K562 (cell line): ENCODE measurements around the gene CRYAB. TPM values are rescaled to one million over a fixed set of nuclear protein-coding genes. Genes with fewer than 3 reads are reported as not detected.

Source experiments
- CXXC5 ChIP-seq: fragments of 250-450 bp; sonication (Bioruptor Pico); IDR thresholded peaks from 2 replicates; pipeline ENCODE4 v1.8.0; 2022; ENCODE audit warnings: inconsistent platforms, mild to moderate bottlenecking, moderate library complexity
- HMGN3 ChIP-seq: IDR thresholded peaks from 2 replicates; pipeline ENCODE4 v1.6.1; 2011; ENCODE audit warnings: borderline replicate concordance, low read depth, mild to moderate bottlenecking, mixed read lengths, low read length; ENCODE audit not compliant: insufficient read length; ENCODE audit errors: extremely low read depth
- SPI1 ChIP-seq: IDR thresholded peaks from 2 replicates; pipeline ENCODE4 v1.6.1; 2011; ENCODE audit warnings: low read depth, low read length, control low read depth, borderline replicate concordance
- polyA plus RNA-seq, 8 experiments: library from polyadenylated mRNA; depleted of rRNA in 4 of 8; stranded (reverse) in 5 of 8; unstranded in 3 of 8; fragments of >200 nt; fragmentation: Nextera tagmentation in 2 of 8; fragmentation: Illumina TruSeq in 1 of 8; extraction: Ambion mirVana in 2 of 8; extraction: Trizol in 1 of 8; gene quantifications; 2 replicates each; pipeline versions ENCODE4 v1.2.1 to v1.2.3, GENCODE V29; 2011 to 2014; ENCODE audit warnings: inconsistent platforms in 1 of 8, missing spikeins in 1 of 8
- total RNA-seq, 7 experiments: library from RNA; depleted of rRNA in 6 of 7; stranded (reverse); fragments of >200 nt in 6 of 7; fragmentation: Illumina TruSeq in 2 of 7; extraction: Trizol in 2 of 7; gene quantifications; 2 replicates each; pipeline versions ENCODE4 v1.2.1 to v1.2.3, GENCODE V29; 2011 to 2021; ENCODE audit warnings: low replicate concordance in 1 of 7
- TF ChIP-seq, protein P1 (sequence below): fragments of 450-650 bp; IDR thresholded peaks from 2 replicates; pipeline ENCODE4 v1.6.1; 2016; ENCODE audit warnings: mild to moderate bottlenecking, moderate library complexity
- TF ChIP-seq, protein P2 (sequence below): fragments of 250-450 bp; sonication (Bioruptor Pico); IDR thresholded peaks from 2 replicates; pipeline ENCODE4 v1.9.0; 2021; ENCODE audit warnings: mild to moderate bottlenecking
- TF ChIP-seq, protein P3 (sequence below): fragments of 250-450 bp; sonication (Bioruptor Pico); IDR thresholded peaks from 2 replicates; pipeline ENCODE4 v1.9.0; 2021; ENCODE audit warnings: mild to moderate bottlenecking, inconsistent platforms
- TF ChIP-seq, protein P4 (sequence below), 2 experiments: fragments of 450-650 bp; conservative IDR thresholded peaks; 2 replicates each; pipeline ENCODE4 v1.6.1; 2017; ENCODE audit warnings: mild to moderate bottlenecking in 2 of 2, moderate library complexity in 2 of 2

Gene CRYAB
- total and polyA plus RNA-seq, 9 of the 15 experiments (the other 6 are each of a cell fraction or from before 2014, with no cell fraction given): 0.83 to 7.5 (median 3.6) TPM

DNA sequence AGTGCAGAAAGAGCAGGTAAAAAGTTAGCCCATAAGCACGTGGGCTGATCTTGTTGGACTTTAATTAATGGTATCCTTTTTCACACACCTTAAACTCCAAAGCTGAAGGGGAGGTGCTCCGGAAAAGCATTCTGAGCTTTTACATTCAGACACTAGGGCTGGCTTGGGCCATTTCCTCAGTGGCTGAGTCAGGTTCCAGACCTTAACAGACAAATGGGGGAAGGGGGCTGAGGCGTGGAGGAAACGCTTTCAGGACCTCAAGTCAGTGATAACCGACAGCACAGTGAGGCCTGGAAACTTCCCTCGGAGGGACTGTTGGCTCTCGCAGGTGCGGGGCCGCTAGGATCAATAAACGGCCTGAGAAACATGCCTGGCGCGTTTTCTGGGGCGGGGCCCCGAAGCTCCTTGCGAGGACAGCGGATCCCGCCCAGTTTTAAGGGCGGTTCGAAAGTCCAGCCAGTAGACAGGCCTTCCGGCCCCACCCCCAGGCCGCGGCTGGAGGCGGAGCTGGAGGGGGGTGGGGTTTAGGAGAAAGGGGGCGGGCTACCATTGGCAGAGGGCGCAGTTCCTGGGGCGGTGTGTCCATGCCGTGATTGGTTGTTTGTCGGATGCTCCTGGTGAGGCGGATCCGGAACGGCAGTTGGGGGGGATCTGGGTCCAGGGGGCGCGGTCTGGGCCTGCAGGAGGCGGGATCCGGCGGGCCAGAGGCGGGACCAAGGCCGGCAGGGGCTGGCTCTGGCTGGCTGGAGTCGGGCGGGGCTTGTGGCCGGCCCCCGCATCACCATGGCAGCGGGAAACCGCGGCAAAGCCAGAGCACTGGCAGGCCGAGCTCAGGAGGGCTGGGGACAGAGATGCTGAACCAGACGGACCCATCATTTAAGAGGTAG, 15.2 kb upstream of the CRYAB start (continued):
- TF ChIP-seq, protein P1, sequence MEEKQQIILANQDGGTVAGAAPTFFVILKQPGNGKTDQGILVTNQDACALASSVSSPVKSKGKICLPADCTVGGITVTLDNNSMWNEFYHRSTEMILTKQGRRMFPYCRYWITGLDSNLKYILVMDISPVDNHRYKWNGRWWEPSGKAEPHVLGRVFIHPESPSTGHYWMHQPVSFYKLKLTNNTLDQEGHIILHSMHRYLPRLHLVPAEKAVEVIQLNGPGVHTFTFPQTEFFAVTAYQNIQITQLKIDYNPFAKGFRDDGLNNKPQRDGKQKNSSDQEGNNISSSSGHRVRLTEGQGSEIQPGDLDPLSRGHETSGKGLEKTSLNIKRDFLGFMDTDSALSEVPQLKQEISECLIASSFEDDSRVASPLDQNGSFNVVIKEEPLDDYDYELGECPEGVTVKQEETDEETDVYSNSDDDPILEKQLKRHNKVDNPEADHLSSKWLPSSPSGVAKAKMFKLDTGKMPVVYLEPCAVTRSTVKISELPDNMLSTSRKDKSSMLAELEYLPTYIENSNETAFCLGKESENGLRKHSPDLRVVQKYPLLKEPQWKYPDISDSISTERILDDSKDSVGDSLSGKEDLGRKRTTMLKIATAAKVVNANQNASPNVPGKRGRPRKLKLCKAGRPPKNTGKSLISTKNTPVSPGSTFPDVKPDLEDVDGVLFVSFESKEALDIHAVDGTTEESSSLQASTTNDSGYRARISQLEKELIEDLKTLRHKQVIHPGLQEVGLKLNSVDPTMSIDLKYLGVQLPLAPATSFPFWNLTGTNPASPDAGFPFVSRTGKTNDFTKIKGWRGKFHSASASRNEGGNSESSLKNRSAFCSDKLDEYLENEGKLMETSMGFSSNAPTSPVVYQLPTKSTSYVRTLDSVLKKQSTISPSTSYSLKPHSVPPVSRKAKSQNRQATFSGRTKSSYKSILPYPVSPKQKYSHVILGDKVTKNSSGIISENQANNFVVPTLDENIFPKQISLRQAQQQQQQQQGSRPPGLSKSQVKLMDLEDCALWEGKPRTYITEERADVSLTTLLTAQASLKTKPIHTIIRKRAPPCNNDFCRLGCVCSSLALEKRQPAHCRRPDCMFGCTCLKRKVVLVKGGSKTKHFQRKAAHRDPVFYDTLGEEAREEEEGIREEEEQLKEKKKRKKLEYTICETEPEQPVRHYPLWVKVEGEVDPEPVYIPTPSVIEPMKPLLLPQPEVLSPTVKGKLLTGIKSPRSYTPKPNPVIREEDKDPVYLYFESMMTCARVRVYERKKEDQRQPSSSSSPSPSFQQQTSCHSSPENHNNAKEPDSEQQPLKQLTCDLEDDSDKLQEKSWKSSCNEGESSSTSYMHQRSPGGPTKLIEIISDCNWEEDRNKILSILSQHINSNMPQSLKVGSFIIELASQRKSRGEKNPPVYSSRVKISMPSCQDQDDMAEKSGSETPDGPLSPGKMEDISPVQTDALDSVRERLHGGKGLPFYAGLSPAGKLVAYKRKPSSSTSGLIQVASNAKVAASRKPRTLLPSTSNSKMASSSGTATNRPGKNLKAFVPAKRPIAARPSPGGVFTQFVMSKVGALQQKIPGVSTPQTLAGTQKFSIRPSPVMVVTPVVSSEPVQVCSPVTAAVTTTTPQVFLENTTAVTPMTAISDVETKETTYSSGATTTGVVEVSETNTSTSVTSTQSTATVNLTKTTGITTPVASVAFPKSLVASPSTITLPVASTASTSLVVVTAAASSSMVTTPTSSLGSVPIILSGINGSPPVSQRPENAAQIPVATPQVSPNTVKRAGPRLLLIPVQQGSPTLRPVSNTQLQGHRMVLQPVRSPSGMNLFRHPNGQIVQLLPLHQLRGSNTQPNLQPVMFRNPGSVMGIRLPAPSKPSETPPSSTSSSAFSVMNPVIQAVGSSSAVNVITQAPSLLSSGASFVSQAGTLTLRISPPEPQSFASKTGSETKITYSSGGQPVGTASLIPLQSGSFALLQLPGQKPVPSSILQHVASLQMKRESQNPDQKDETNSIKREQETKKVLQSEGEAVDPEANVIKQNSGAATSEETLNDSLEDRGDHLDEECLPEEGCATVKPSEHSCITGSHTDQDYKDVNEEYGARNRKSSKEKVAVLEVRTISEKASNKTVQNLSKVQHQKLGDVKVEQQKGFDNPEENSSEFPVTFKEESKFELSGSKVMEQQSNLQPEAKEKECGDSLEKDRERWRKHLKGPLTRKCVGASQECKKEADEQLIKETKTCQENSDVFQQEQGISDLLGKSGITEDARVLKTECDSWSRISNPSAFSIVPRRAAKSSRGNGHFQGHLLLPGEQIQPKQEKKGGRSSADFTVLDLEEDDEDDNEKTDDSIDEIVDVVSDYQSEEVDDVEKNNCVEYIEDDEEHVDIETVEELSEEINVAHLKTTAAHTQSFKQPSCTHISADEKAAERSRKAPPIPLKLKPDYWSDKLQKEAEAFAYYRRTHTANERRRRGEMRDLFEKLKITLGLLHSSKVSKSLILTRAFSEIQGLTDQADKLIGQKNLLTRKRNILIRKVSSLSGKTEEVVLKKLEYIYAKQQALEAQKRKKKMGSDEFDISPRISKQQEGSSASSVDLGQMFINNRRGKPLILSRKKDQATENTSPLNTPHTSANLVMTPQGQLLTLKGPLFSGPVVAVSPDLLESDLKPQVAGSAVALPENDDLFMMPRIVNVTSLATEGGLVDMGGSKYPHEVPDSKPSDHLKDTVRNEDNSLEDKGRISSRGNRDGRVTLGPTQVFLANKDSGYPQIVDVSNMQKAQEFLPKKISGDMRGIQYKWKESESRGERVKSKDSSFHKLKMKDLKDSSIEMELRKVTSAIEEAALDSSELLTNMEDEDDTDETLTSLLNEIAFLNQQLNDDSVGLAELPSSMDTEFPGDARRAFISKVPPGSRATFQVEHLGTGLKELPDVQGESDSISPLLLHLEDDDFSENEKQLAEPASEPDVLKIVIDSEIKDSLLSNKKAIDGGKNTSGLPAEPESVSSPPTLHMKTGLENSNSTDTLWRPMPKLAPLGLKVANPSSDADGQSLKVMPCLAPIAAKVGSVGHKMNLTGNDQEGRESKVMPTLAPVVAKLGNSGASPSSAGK: peak; percentile 89
- peak; percentile 55 for TF ChIP-seq HMGN3
- TF ChIP-seq CXXC5 (CRISPR knock-in tag): peak; percentile 71
- TF ChIP-seq SPI1: 0 out of 2 replicates have a peak, but pooled peaks have one; percentile 10
- TF ChIP-seq, protein P2, sequence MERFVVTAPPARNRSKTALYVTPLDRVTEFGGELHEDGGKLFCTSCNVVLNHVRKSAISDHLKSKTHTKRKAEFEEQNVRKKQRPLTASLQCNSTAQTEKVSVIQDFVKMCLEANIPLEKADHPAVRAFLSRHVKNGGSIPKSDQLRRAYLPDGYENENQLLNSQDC (CRISPR knock-in tag): no peak
- TF ChIP-seq, protein P3, sequence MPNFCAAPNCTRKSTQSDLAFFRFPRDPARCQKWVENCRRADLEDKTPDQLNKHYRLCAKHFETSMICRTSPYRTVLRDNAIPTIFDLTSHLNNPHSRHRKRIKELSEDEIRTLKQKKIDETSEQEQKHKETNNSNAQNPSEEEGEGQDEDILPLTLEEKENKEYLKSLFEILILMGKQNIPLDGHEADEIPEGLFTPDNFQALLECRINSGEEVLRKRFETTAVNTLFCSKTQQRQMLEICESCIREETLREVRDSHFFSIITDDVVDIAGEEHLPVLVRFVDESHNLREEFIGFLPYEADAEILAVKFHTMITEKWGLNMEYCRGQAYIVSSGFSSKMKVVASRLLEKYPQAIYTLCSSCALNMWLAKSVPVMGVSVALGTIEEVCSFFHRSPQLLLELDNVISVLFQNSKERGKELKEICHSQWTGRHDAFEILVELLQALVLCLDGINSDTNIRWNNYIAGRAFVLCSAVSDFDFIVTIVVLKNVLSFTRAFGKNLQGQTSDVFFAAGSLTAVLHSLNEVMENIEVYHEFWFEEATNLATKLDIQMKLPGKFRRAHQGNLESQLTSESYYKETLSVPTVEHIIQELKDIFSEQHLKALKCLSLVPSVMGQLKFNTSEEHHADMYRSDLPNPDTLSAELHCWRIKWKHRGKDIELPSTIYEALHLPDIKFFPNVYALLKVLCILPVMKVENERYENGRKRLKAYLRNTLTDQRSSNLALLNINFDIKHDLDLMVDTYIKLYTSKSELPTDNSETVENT: 0 out of 2 replicates have a peak, but pooled peaks have one; percentile 50
- TF ChIP-seq, protein P4, sequence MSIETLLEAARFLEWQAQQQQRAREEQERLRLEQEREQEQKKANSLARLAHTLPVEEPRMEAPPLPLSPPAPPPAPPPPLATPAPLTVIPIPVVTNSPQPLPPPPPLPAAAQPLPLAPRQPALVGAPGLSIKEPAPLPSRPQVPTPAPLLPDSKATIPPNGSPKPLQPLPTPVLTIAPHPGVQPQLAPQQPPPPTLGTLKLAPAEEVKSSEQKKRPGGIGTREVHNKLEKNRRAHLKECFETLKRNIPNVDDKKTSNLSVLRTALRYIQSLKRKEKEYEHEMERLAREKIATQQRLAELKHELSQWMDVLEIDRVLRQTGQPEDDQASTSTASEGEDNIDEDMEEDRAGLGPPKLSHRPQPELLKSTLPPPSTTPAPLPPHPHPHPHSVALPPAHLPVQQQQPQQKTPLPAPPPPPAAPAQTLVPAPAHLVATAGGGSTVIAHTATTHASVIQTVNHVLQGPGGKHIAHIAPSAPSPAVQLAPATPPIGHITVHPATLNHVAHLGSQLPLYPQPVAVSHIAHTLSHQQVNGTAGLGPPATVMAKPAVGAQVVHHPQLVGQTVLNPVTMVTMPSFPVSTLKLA (conservative IDR thresholded peaks at IDR 0.05): peak in 1 of 2 experiments; percentile 60; a peak in 2 of 4 replicates
